WTC11 (cell line): ENCODE results near the gene CACNA1H.

Source experiments
- ELF4 ChIP-seq: sonication (generic); formaldehyde crosslinking; IDR thresholded peaks from 2 replicates; pipeline ENCODE4 v1.8.1; 2022; ENCODE audit warnings: low read depth, mild to moderate bottlenecking, moderate library complexity, missing genetic modification reagents
- FOXK1 ChIP-seq: sonication (generic); formaldehyde crosslinking; IDR thresholded peaks from 2 replicates; pipeline ENCODE4 v1.8.0; 2022; ENCODE audit warnings: mild to moderate bottlenecking, moderate library complexity, missing genetic modification reagents
- FOXP1 ChIP-seq: sonication (generic); formaldehyde crosslinking; IDR thresholded peaks from 2 replicates; pipeline ENCODE4 v1.8.0; 2022; ENCODE audit warnings: missing genetic modification reagents, mild to moderate bottlenecking, moderate library complexity, borderline replicate concordance
- NFE2L1 ChIP-seq: sonication (generic); formaldehyde crosslinking; IDR thresholded peaks from 2 replicates; pipeline ENCODE4 v1.8.1; 2023; ENCODE audit warnings: missing genetic modification reagents
- NR2C2 ChIP-seq: sonication (generic); formaldehyde crosslinking; IDR thresholded peaks from 2 replicates; pipeline ENCODE4 v1.8.0; 2022; ENCODE audit warnings: mild to moderate bottlenecking, missing genetic modification reagents
- TEAD4 ChIP-seq: sonication (generic); formaldehyde crosslinking; IDR thresholded peaks from 2 replicates; pipeline ENCODE4 v1.8.0; 2022; ENCODE audit warnings: mild to moderate bottlenecking, missing genetic modification reagents
- ZNF219 ChIP-seq: sonication (generic); formaldehyde crosslinking; IDR thresholded peaks from 2 replicates; pipeline ENCODE4 v1.8.0; 2023; ENCODE audit warnings: missing genetic modification reagents, mild to moderate bottlenecking, borderline replicate concordance
- TF ChIP-seq, protein P1 (sequence below): fragments of 200-600 bp; IDR thresholded peaks from 2 replicates; pipeline ENCODE4 v1.8.0; 2022; ENCODE audit warnings: antibody characterized with exemption
- TF ChIP-seq, protein P2 (sequence below): sonication (generic); formaldehyde crosslinking; IDR thresholded peaks from 2 replicates; pipeline ENCODE4 v1.8.1; 2022; ENCODE audit warnings: low read depth, mild to moderate bottlenecking, moderate library complexity, missing genetic modification reagents, borderline replicate concordance
- TF ChIP-seq, protein P3 (sequence below): sonication (generic); formaldehyde crosslinking; IDR thresholded peaks from 2 replicates; pipeline ENCODE4 v1.8.0; 2023; ENCODE audit warnings: missing genetic modification reagents
- TF ChIP-seq, protein P4 (sequence below): sonication (generic); formaldehyde crosslinking; conservative IDR thresholded peaks from 2 replicates; pipeline ENCODE4 v1.8.1; 2022; ENCODE audit warnings: mild to moderate bottlenecking, missing genetic modification reagents
- TF ChIP-seq, protein P5 (sequence below): sonication (generic); formaldehyde crosslinking; IDR thresholded peaks from 2 replicates; pipeline ENCODE4 v1.8.1; 2023; ENCODE audit warnings: mild to moderate bottlenecking, missing genetic modification reagents, moderate library complexity
- TF ChIP-seq, protein P6 (sequence below): sonication (generic); formaldehyde crosslinking; IDR thresholded peaks from 2 replicates; pipeline ENCODE4 v1.8.1; 2023; ENCODE audit warnings: mild to moderate bottlenecking, missing genetic modification reagents, borderline replicate concordance
- TF ChIP-seq, protein P7 (sequence below): sonication (generic); formaldehyde crosslinking; IDR thresholded peaks from 2 replicates; pipeline ENCODE4 v1.8.1; 2023; ENCODE audit warnings: mild to moderate bottlenecking, missing genetic modification reagents

DNA sequence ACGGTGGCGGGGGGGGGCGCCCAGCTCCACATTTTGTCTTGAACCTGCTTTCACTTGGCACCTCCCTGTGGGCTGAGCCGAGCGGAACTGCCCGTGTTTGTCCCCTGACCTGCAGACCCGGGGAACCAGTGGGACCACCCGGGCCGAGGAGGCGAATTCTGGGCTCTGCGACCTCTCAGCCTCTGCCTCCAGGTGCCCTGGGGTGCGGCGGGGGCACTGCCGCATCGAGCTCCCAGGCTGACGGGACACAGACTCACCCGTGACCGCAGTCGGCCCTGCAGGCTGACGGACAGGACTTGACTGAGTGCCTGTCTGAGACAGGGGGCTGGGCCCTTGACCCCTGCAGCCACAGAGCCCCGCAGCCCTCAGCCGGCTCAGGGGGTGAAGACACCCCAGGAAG, 45.8 kb upstream of the CACNA1H start:
- TF ChIP-seq ELF4 (CRISPR knock-in tag) (no peak), FOXP1 (no peak), NFE2L1 (CRISPR knock-in tag) (no peak), FOXK1 (no peak), ZNF219 (CRISPR knock-in tag) (no peak), NR2C2 (CRISPR knock-in tag) (no peak), TEAD4 (CRISPR knock-in tag) (no peak)
- TF ChIP-seq, protein P1, sequence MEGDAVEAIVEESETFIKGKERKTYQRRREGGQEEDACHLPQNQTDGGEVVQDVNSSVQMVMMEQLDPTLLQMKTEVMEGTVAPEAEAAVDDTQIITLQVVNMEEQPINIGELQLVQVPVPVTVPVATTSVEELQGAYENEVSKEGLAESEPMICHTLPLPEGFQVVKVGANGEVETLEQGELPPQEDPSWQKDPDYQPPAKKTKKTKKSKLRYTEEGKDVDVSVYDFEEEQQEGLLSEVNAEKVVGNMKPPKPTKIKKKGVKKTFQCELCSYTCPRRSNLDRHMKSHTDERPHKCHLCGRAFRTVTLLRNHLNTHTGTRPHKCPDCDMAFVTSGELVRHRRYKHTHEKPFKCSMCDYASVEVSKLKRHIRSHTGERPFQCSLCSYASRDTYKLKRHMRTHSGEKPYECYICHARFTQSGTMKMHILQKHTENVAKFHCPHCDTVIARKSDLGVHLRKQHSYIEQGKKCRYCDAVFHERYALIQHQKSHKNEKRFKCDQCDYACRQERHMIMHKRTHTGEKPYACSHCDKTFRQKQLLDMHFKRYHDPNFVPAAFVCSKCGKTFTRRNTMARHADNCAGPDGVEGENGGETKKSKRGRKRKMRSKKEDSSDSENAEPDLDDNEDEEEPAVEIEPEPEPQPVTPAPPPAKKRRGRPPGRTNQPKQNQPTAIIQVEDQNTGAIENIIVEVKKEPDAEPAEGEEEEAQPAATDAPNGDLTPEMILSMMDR: no peak
- TF ChIP-seq, protein P2, sequence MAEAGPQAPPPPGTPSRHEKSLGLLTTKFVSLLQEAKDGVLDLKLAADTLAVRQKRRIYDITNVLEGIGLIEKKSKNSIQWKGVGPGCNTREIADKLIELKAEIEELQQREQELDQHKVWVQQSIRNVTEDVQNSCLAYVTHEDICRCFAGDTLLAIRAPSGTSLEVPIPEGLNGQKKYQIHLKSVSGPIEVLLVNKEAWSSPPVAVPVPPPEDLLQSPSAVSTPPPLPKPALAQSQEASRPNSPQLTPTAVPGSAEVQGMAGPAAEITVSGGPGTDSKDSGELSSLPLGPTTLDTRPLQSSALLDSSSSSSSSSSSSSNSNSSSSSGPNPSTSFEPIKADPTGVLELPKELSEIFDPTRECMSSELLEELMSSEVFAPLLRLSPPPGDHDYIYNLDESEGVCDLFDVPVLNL (CRISPR knock-in tag): no peak
- TF ChIP-seq, protein P3, sequence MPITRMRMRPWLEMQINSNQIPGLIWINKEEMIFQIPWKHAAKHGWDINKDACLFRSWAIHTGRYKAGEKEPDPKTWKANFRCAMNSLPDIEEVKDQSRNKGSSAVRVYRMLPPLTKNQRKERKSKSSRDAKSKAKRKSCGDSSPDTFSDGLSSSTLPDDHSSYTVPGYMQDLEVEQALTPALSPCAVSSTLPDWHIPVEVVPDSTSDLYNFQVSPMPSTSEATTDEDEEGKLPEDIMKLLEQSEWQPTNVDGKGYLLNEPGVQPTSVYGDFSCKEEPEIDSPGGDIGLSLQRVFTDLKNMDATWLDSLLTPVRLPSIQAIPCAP: no peak
- TF ChIP-seq, protein P4, sequence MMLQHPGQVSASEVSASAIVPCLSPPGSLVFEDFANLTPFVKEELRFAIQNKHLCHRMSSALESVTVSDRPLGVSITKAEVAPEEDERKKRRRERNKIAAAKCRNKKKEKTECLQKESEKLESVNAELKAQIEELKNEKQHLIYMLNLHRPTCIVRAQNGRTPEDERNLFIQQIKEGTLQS (CRISPR knock-in tag): no peak
- TF ChIP-seq, protein P5, sequence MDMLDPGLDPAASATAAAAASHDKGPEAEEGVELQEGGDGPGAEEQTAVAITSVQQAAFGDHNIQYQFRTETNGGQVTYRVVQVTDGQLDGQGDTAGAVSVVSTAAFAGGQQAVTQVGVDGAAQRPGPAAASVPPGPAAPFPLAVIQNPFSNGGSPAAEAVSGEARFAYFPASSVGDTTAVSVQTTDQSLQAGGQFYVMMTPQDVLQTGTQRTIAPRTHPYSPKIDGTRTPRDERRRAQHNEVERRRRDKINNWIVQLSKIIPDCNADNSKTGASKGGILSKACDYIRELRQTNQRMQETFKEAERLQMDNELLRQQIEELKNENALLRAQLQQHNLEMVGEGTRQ (CRISPR knock-in tag): no peak
- TF ChIP-seq, protein P6, sequence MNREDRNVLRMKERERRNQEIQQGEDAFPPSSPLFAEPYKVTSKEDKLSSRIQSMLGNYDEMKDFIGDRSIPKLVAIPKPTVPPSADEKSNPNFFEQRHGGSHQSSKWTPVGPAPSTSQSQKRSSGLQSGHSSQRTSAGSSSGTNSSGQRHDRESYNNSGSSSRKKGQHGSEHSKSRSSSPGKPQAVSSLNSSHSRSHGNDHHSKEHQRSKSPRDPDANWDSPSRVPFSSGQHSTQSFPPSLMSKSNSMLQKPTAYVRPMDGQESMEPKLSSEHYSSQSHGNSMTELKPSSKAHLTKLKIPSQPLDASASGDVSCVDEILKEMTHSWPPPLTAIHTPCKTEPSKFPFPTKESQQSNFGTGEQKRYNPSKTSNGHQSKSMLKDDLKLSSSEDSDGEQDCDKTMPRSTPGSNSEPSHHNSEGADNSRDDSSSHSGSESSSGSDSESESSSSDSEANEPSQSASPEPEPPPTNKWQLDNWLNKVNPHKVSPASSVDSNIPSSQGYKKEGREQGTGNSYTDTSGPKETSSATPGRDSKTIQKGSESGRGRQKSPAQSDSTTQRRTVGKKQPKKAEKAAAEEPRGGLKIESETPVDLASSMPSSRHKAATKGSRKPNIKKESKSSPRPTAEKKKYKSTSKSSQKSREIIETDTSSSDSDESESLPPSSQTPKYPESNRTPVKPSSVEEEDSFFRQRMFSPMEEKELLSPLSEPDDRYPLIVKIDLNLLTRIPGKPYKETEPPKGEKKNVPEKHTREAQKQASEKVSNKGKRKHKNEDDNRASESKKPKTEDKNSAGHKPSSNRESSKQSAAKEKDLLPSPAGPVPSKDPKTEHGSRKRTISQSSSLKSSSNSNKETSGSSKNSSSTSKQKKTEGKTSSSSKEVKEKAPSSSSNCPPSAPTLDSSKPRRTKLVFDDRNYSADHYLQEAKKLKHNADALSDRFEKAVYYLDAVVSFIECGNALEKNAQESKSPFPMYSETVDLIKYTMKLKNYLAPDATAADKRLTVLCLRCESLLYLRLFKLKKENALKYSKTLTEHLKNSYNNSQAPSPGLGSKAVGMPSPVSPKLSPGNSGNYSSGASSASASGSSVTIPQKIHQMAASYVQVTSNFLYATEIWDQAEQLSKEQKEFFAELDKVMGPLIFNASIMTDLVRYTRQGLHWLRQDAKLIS (CRISPR knock-in tag): no peak
- TF ChIP-seq, protein P7, sequence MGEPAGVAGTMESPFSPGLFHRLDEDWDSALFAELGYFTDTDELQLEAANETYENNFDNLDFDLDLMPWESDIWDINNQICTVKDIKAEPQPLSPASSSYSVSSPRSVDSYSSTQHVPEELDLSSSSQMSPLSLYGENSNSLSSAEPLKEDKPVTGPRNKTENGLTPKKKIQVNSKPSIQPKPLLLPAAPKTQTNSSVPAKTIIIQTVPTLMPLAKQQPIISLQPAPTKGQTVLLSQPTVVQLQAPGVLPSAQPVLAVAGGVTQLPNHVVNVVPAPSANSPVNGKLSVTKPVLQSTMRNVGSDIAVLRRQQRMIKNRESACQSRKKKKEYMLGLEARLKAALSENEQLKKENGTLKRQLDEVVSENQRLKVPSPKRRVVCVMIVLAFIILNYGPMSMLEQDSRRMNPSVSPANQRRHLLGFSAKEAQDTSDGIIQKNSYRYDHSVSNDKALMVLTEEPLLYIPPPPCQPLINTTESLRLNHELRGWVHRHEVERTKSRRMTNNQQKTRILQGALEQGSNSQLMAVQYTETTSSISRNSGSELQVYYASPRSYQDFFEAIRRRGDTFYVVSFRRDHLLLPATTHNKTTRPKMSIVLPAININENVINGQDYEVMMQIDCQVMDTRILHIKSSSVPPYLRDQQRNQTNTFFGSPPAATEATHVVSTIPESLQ (CRISPR knock-in tag): no peak
